ENCODE data around the gene KRTAP3-1.

GRCh38 chr17:41026715-41027471 lies 18.0 kb upstream of the KRTAP3-1 start, which contains the start of gene KRTAP1-5:
- no peak for TF ChIP-seq POLR2A (IDR thresholded peaks at IDR 0.05)
- TF ChIP-seq CTCF (IDR thresholded peaks at IDR 0.05): no peak

Measured in lower leg skin (tissue), 3 donors.